Transverse colon (tissue), 4 donors: ENCODE results near the gene USP24.

Source experiments
- CTCF ChIP-seq, 5 experiments: fragments of 200-600 bp in 3 of 5; fragments of 450-650 bp in 2 of 5; sonication (generic) in 3 of 5; IDR thresholded peaks; 1 replicate in 2 of 5; 2 replicates in 3 of 5; pipeline ENCODE4 v1.5.1; 2016 to 2017; ENCODE audit warnings: antibody characterized with exemption in 5 of 5, inconsistent platforms in 3 of 5, mild to moderate bottlenecking in 2 of 5, moderate library complexity in 1 of 5
- EP300 ChIP-seq: sonication (generic); formaldehyde crosslinking; IDR thresholded peaks from one replicate; pipeline ENCODE4 v1.6.1; 2017; ENCODE audit warnings: antibody characterized with exemption, low read depth
- POLR2A ChIP-seq: fragments of 450-650 bp; IDR thresholded peaks from one replicate; pipeline ENCODE4 v1.6.1; 2016; ENCODE audit warnings: antibody characterized with exemption, mild to moderate bottlenecking, moderate library complexity
- POLR2AphosphoS5 ChIP-seq, 3 donors: sonication (generic); formaldehyde crosslinking; IDR thresholded peaks; one replicate each; pipeline ENCODE4 v1.6.1; 2016; ENCODE audit warnings: antibody characterized with exemption in 3 of 3

DNA sequence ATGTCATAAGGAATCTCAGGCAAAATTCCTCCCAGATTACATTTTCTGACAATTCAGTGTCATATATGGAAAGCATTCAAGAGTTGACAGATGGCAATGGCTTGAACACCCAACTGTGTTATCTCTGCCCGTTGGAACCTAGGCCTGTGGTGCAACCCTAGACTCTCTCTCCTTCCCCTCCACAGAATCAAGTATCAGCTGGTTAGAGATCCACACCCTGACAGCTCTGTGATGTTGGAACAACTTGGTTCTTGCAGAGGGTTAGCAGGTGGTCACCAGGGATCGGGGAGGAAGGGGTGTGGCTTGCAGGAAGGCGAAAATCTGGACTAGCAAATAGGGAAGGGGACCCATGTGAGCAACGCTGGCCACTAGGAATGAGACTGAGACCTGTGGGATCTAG lies 149.5 kb downstream of the USP24 start:
- no peak for TF ChIP-seq CTCF (IDR thresholded peaks at IDR 0.05)
- TF ChIP-seq POLR2A = no peak
- no peak for TF ChIP-seq EP300
- no peak for TF ChIP-seq POLR2AphosphoS5 (IDR thresholded peaks at IDR 0.05)
